GM23338 (cell line): ENCODE data around the gene WRNIP1. TPM values are rescaled to one million over a fixed set of nuclear protein-coding genes. Genes with fewer than 3 reads are reported as not detected.

Source experiments
- ATAC-seq: fragments of 200-7000 bp; cut with Tn5 transposase; 3 replicates; pipeline ENCODE4 v1.9.1; 2020
- DNase-seq: peaks from one replicate; pipeline ENCODE4 v3.0.0-alpha.2; 2015; ENCODE audit warnings: low spot score
- H2AFZ ChIP-seq: fragments of 200-600 bp; sonication (generic); 2 replicates; pipeline ENCODE4 v1.8.0; 2016; ENCODE audit warnings: antibody characterized with exemption, mild to moderate bottlenecking, moderate library complexity
- H3F3A ChIP-seq: fragments of 200-600 bp; sonication (generic); replicated peaks from 2 replicates; pipeline ENCODE4 v1.8.0; 2017; ENCODE audit warnings: antibody characterized with exemption, mixed run types, low read depth
- H3K27ac ChIP-seq: fragments of 200-600 bp; sonication (generic); 2 replicates; pipeline ENCODE4 v1.6.1; 2016; ENCODE audit warnings: low read depth
- H3K27me3 ChIP-seq: fragments of 200-600 bp; sonication (generic); 2 replicates; pipeline ENCODE4 v1.8.0; 2016; ENCODE audit warnings: mild to moderate bottlenecking, mixed run types, moderate library complexity; ENCODE audit not compliant: insufficient read depth
- H3K36me3 ChIP-seq: fragments of 200-600 bp; sonication (generic); 2 replicates; pipeline ENCODE4 v1.8.0; 2016; ENCODE audit warnings: mild to moderate bottlenecking; ENCODE audit not compliant: insufficient read depth
- H3K4me1 ChIP-seq: fragments of 200-600 bp; sonication (generic); 2 replicates; pipeline ENCODE4 v1.8.0; 2016; ENCODE audit warnings: mild to moderate bottlenecking, moderate library complexity; ENCODE audit not compliant: insufficient read depth
- H3K4me2 ChIP-seq: fragments of 200-600 bp; sonication (generic); 2 replicates; pipeline ENCODE4 v1.7.1; 2017; ENCODE audit warnings: mixed run types
- H3K4me3 ChIP-seq: fragments of 200-600 bp; sonication (generic); 2 replicates; pipeline ENCODE4 v1.6.1; 2016; ENCODE audit warnings: mixed run types
- H3K79me2 ChIP-seq: fragments of 200-600 bp; sonication (generic); replicated peaks from 2 replicates; pipeline ENCODE4 v1.8.0; 2017; ENCODE audit warnings: mild to moderate bottlenecking; ENCODE audit not compliant: insufficient read depth
- H3K9me2 ChIP-seq: fragments of 200-600 bp; sonication (generic); 2 replicates; pipeline ENCODE4 v1.8.0; 2017; ENCODE audit not compliant: insufficient read depth
- H4K20me1 ChIP-seq: fragments of 200-600 bp; sonication (generic); replicated peaks from 2 replicates; pipeline ENCODE4 v1.8.0; 2017; ENCODE audit warnings: mild to moderate bottlenecking; ENCODE audit not compliant: insufficient read depth
- H3K27ac Mint-ChIP-seq: 2 replicates; pipeline ENCODE4 v1.8.0; 2020; ENCODE audit warnings: inconsistent platforms, mild to moderate bottlenecking, moderate library complexity, mixed read lengths
- H3K27me3 Mint-ChIP-seq: 3 replicates; pipeline ENCODE4 v1.8.0; 2022; ENCODE audit warnings: low read depth, mild to moderate bottlenecking, moderate library complexity, mixed read lengths, inconsistent platforms; ENCODE audit not compliant: insufficient read depth, poor library complexity
- H3K36me3 Mint-ChIP-seq: 3 replicates; pipeline ENCODE4 v1.8.0; 2021; ENCODE audit warnings: low read depth, mild to moderate bottlenecking, inconsistent platforms, moderate library complexity, mixed read lengths
- H3K4me1 Mint-ChIP-seq: 3 replicates; pipeline ENCODE4 v1.8.0; 2020; ENCODE audit warnings: mild to moderate bottlenecking, inconsistent platforms, mixed read lengths
- H3K4me3 Mint-ChIP-seq: 3 replicates; pipeline ENCODE4 v1.8.0; 2021; ENCODE audit warnings: moderate library complexity, mild to moderate bottlenecking, inconsistent platforms, mixed read lengths
- H3K9me3 Mint-ChIP-seq: 3 replicates; pipeline ENCODE4 v1.8.0; 2020; ENCODE audit warnings: moderate library complexity, mild to moderate bottlenecking, inconsistent platforms, mixed read lengths
- JUNB ChIP-seq: IDR thresholded peaks from one replicate; pipeline ENCODE4 v1.6.1; 2016; ENCODE audit warnings: antibody characterized with exemption; ENCODE audit not compliant: unreplicated experiment
- ZNF114 ChIP-seq: fragments of 250-450 bp; sonication (Bioruptor Pico); IDR thresholded peaks from 2 replicates; pipeline ENCODE4 v1.5.0; 2020; ENCODE audit warnings: mild to moderate bottlenecking, moderate library complexity
- polyA plus RNA-seq: library from polyadenylated mRNA; unstranded; fragments of >200 nt; fragmentation: Nextera tagmentation; extraction: Ambion mirVana; gene quantifications from 2 replicates; pipeline ENCODE4 v1.2.1, GENCODE V29; 2016
- total RNA-seq: library from RNA; depleted of rRNA; stranded (reverse); fragments of >200 nt; shearing (Covaris generic); gene quantifications from 2 replicates; pipeline ENCODE4 v1.2.3, GENCODE V29; 2014
- TF ChIP-seq, protein P1 (sequence below): IDR thresholded peaks from one replicate; pipeline ENCODE4 v1.6.1; 2018; ENCODE audit warnings: antibody characterized with exemption; ENCODE audit not compliant: unreplicated experiment
- TF ChIP-seq, protein P2 (sequence below), 2 experiments: fragments of 200-600 bp in 1 of 2; sonication (generic) in 1 of 2; conservative IDR thresholded peaks; 2 replicates each; pipeline versions ENCODE4 v1.5.1 to v1.6.1; 2016 to 2017; ENCODE audit warnings: antibody characterized with exemption in 2 of 2, low read depth in 2 of 2, mild to moderate bottlenecking in 2 of 2, moderate library complexity in 1 of 2

Gene WRNIP1
- total and polyA plus RNA-seq, 2 experiments from 2014 or later: 27.6 to 66.0 TPM

DNA sequence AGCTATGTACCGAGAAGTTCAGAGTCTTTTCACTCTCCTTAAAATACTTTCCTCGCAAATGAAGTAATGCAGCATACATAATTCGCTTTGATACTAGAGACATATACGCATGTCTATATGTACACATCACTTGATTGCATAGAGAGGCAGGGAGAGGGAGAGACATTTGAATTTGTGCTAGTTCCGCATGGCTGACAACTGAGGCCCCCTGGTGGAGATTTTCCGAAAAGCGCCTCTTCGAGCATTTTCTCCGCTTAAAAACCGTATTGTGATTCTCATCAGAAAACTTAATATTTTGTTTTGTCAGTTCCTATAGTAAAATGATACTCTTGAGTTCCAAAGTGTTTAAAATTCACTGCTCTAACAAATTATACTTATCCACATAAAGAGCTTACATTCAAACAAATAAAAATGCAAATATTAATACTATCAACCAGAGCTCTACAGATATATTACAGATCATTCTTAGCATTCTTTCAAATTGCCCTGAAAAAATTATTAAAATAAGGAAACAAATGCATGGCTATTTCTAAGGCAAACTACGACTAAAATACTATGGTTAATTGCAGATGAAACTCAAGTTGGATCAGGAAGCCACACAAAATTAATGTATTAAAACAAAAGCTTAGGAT lies 15.1 kb upstream of the WRNIP1 start:
- Mint-ChIP-seq H3K27me3 (peaks cover 2% of the 10 kb centered on the region), H3K9me3 (no peaks in the 10 kb centered on the region), H3K4me3 (no peak overlapping the region), H3K36me3 (no peaks in the 10 kb centered on the region), H3K27ac (no peak overlapping the region), H3K4me1 (peaks cover 10% of the 10 kb centered on the region)
- Histone ChIP-seq H3F3A (no peaks in the 10 kb centered on the region), H3K27me3 (no peaks in the 10 kb centered on the region), H3K27ac (no peak overlapping the region), H3K79me2 (no peaks in the 10 kb centered on the region), H3K4me1 (no peaks in the 10 kb centered on the region), H3K4me3 (no peak overlapping the region), H3K4me2 (no peak overlapping the region), H4K20me1 (no peaks in the 10 kb centered on the region), H3K36me3 (no peaks in the 10 kb centered on the region), H2AFZ (peak overlapping the region; percentile 23; the same call in 1 of the 2 replicates), H3K9me2 (no peaks in the 10 kb centered on the region)
- ATAC-seq (peak; percentile 37; the same call in 2 of the 3 replicates), DNase-seq (peak; percentile 71)
- TF ChIP-seq, protein P1, sequence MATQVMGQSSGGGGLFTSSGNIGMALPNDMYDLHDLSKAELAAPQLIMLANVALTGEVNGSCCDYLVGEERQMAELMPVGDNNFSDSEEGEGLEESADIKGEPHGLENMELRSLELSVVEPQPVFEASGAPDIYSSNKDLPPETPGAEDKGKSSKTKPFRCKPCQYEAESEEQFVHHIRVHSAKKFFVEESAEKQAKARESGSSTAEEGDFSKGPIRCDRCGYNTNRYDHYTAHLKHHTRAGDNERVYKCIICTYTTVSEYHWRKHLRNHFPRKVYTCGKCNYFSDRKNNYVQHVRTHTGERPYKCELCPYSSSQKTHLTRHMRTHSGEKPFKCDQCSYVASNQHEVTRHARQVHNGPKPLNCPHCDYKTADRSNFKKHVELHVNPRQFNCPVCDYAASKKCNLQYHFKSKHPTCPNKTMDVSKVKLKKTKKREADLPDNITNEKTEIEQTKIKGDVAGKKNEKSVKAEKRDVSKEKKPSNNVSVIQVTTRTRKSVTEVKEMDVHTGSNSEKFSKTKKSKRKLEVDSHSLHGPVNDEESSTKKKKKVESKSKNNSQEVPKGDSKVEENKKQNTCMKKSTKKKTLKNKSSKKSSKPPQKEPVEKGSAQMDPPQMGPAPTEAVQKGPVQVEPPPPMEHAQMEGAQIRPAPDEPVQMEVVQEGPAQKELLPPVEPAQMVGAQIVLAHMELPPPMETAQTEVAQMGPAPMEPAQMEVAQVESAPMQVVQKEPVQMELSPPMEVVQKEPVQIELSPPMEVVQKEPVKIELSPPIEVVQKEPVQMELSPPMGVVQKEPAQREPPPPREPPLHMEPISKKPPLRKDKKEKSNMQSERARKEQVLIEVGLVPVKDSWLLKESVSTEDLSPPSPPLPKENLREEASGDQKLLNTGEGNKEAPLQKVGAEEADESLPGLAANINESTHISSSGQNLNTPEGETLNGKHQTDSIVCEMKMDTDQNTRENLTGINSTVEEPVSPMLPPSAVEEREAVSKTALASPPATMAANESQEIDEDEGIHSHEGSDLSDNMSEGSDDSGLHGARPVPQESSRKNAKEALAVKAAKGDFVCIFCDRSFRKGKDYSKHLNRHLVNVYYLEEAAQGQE: no peak
- TF ChIP-seq, protein P2, sequence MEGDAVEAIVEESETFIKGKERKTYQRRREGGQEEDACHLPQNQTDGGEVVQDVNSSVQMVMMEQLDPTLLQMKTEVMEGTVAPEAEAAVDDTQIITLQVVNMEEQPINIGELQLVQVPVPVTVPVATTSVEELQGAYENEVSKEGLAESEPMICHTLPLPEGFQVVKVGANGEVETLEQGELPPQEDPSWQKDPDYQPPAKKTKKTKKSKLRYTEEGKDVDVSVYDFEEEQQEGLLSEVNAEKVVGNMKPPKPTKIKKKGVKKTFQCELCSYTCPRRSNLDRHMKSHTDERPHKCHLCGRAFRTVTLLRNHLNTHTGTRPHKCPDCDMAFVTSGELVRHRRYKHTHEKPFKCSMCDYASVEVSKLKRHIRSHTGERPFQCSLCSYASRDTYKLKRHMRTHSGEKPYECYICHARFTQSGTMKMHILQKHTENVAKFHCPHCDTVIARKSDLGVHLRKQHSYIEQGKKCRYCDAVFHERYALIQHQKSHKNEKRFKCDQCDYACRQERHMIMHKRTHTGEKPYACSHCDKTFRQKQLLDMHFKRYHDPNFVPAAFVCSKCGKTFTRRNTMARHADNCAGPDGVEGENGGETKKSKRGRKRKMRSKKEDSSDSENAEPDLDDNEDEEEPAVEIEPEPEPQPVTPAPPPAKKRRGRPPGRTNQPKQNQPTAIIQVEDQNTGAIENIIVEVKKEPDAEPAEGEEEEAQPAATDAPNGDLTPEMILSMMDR (conservative IDR thresholded peaks at IDR 0.05; ENCODE audit: low read depth in 2 of 2): peak; percentile 74 to 94
- no peak for TF ChIP-seq ZNF114 (CRISPR knock-in tag)

DNA sequence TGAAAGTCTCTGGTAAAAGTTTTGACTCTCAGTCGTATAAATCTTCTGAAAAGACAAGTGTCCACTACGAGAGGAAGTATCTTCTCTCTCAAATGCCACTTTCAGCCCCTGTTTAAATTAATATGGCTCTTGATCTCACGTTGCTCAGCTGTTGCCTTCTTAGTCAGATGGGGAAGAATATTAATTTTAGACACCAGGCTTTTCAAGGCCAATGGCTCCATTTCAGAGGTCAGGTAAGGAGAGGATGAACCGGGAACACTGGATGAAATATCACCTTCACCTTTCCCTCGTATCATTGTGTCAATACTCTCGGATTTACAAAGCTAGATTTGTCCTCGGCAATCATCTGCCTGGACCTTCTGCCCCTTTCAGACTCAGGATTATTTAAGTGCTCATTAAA lies 14.4 kb upstream of the WRNIP1 start, which contains the start of gene MYLK4:
Gene MYLK4 (minus strand): TSS at position 91 of the 400 bp plus-strand sequence. CDS start 1,628 bp downstream, outside the sequence.
- no peaks in the 10 kb centered on the region for H3K4me1 ChIP-seq
- H3K79me2 ChIP-seq: no peaks in the 10 kb centered on the region
- H3K9me2 ChIP-seq: no peaks in the 10 kb centered on the region
- H3F3A ChIP-seq: no peaks in the 10 kb centered on the region
- no peak within 1 kb of the TSS for H3K4me3 ChIP-seq
- no peak within 1 kb of the TSS for H3K27ac Mint-ChIP-seq
- peak within 1 kb of the TSS; percentile 23; the same call in 1 of the 2 replicates for H2AFZ ChIP-seq
- no peak for TF ChIP-seq JUNB
- H3K27ac ChIP-seq: no peak within 1 kb of the TSS
- DNase-seq (no peak), ATAC-seq (no peak)
- peaks cover 10% of the 10 kb centered on the region for H3K4me1 Mint-ChIP-seq
- no peaks in the 10 kb centered on the region for H3K9me3 Mint-ChIP-seq
- H3K4me3 Mint-ChIP-seq: no peak within 1 kb of the TSS
- peaks cover 4% of the 10 kb centered on the region for H3K27me3 Mint-ChIP-seq
- H4K20me1 ChIP-seq: no peaks in the 10 kb centered on the region
- H3K36me3 ChIP-seq: no peaks in the 10 kb centered on the region
- no peak within 1 kb of the TSS for H3K4me2 ChIP-seq
- no peaks in the 10 kb centered on the region for H3K36me3 Mint-ChIP-seq
- H3K27me3 ChIP-seq: no peaks in the 10 kb centered on the region
